A549 (cell line): ENCODE data around the gene FANCB. TPM values are rescaled to one million over a fixed set of nuclear protein-coding genes. Genes with fewer than 3 reads are reported as not detected.

Source experiments
- ATAC-seq, 2 experiments: fragments of 200-7000 bp in 1 of 2; fragments of >200 bp in 1 of 2; cut with Nextera tagmentation in 1 of 2; cut with Tn5 transposase in 1 of 2; 3 replicates each; pipeline versions ENCODE4 v1.8.0 to v1.9.1; 2018 to 2020; ENCODE audit warnings: mild to moderate bottlenecking in 1 of 2, moderate library complexity in 1 of 2
- CTCF ChIA-PET: fragments of 300-600 bp; sonication (Branson Sonifier 250); formaldehyde crosslinking; extraction: SDS; loops from one replicate; lab custom pipeline; 2021; ENCODE audit warnings: antibody characterized with exemption, inconsistent platforms; lab: Yijun Ruan, JAX
- POLR2A ChIA-PET: fragments of 350-600 bp; formaldehyde crosslinking; extraction: SDS; loops from one replicate; lab custom pipeline; 2021; ENCODE audit warnings: antibody characterized with exemption, inconsistent platforms; lab: Yijun Ruan, JAX
- DNase-seq, 2 experiments: peaks; one replicate each; pipeline versions ENCODE4 v3.0.0 to v3.0.0-alpha.2; 2011 to 2016; ENCODE audit warnings: low read depth in 1 of 2, low spot score in 1 of 2
- FAIRE-seq: peaks from 2 replicates; lab custom pipeline; 2011; peaks lifted over from hg19 to GRCh38; lab: Jason Lieb, UNC
- H3K27ac ChIP-seq, 2 experiments: fragments of >200 bp; sonication (Bioruptor Twin); formaldehyde crosslinking; 3 replicates each; pipeline ENCODE4 v1.5.1; 2016 to 2017
- H3K4me1 ChIP-seq: fragments of >200 bp; sonication (Bioruptor Twin); formaldehyde crosslinking; 3 replicates; pipeline ENCODE4 v1.6.1; 2016
- H3K4me2 ChIP-seq: fragments of >200 bp; sonication (Bioruptor Twin); formaldehyde crosslinking; 3 replicates; pipeline ENCODE4 v1.6.1; 2016
- H3K4me3 ChIP-seq: fragments of >200 bp; sonication (Bioruptor Twin); formaldehyde crosslinking; 3 replicates; pipeline ENCODE4 v1.5.1; 2016
- H3K9me3 ChIP-seq: fragments of >200 bp; sonication (Bioruptor Twin); formaldehyde crosslinking; 3 replicates; pipeline ENCODE4 v1.6.1; 2016
- BHLHE40 ChIP-seq: IDR thresholded peaks from 2 replicates; pipeline ENCODE4 v1.6.1; 2012; ENCODE audit warnings: low read depth, low read length, inconsistent platforms
- EHMT2 ChIP-seq: fragments of 200-600 bp; sonication (generic); IDR thresholded peaks from 2 replicates; pipeline ENCODE4 v1.6.1; 2016; ENCODE audit warnings: antibody characterized with exemption, low read depth, mild to moderate bottlenecking, moderate library complexity
- EP300 ChIP-seq, 2 experiments: fragments of >200 bp; sonication (Bioruptor Twin); formaldehyde crosslinking; IDR thresholded peaks; 2 replicates in 1 of 2; 3 replicates in 1 of 2; pipeline ENCODE4 v1.6.1; 2016 to 2017
- FOSL2 ChIP-seq, 2 experiments: fragments of 450-650 bp in 1 of 2; fragments of >200 bp in 1 of 2; sonication (Bioruptor Twin) in 1 of 2; formaldehyde crosslinking; IDR thresholded peaks; 2 replicates each; pipeline versions ENCODE4 v1.5.0 to v1.6.1; 2016 to 2020; ENCODE audit warnings: mild to moderate bottlenecking in 1 of 2, moderate library complexity in 1 of 2
- FOXS1 ChIP-seq: fragments of 250-450 bp; sonication (Bioruptor Pico); IDR thresholded peaks from 2 replicates; pipeline ENCODE4 v1.5.0; 2020; ENCODE audit warnings: mild to moderate bottlenecking, moderate library complexity
- GATA3 ChIP-seq: IDR thresholded peaks from 2 replicates; pipeline ENCODE4 v1.6.1; 2012; ENCODE audit warnings: borderline replicate concordance
- HDAC2 ChIP-seq: fragments of 200-600 bp; sonication (generic); IDR thresholded peaks from 2 replicates; pipeline ENCODE4 v1.6.1; 2016
- HOXA7 ChIP-seq: fragments of 250-450 bp; sonication (Bioruptor Pico); IDR thresholded peaks from 2 replicates; pipeline ENCODE4 v1.5.0; 2020; ENCODE audit warnings: mild to moderate bottlenecking, moderate library complexity
- HOXB13 ChIP-seq: fragments of 250-450 bp; sonication (Bioruptor Pico); IDR thresholded peaks from 2 replicates; pipeline ENCODE4 v1.5.0; 2020; ENCODE audit warnings: low read depth, mild to moderate bottlenecking, moderate library complexity
- JUNB ChIP-seq: fragments of >200 bp; sonication (Bioruptor Twin); formaldehyde crosslinking; IDR thresholded peaks from 2 replicates; pipeline ENCODE4 v1.6.1; 2016
- MYC ChIP-seq: IDR thresholded peaks from 2 replicates; pipeline ENCODE4 v1.6.1; 2012; ENCODE audit warnings: mild to moderate bottlenecking, inconsistent platforms, low read length, improper control_type of control experiment, borderline replicate concordance
- NR3C1 ChIP-seq: fragments of >200 bp; sonication (Bioruptor Twin); formaldehyde crosslinking; IDR thresholded peaks from 3 replicates; pipeline ENCODE4 v1.6.1; 2017
- PHF8 ChIP-seq: fragments of 200-600 bp; sonication (generic); IDR thresholded peaks from 2 replicates; pipeline ENCODE4 v1.6.1; 2016; ENCODE audit warnings: low read depth, mild to moderate bottlenecking, antibody characterized with exemption, moderate library complexity, borderline replicate concordance
- RAD21 ChIP-seq, 2 experiments: fragments of >200 bp in 1 of 2; sonication (Bioruptor Twin) in 1 of 2; formaldehyde crosslinking in 1 of 2; IDR thresholded peaks in 1 of 2; conservative IDR thresholded peaks in 1 of 2; 2 replicates in 1 of 2; 3 replicates in 1 of 2; pipeline ENCODE4 v1.6.1; 2012 to 2018; ENCODE audit warnings: inconsistent platforms in 1 of 2
- SREBF2 ChIP-seq: fragments of 450-650 bp; IDR thresholded peaks from 2 replicates; pipeline ENCODE4 v1.6.1; 2014; ENCODE audit warnings: mild to moderate bottlenecking, moderate library complexity
- TFCP2L1 ChIP-seq: fragments of 250-450 bp; sonication (Bioruptor Pico); IDR thresholded peaks from 2 replicates; pipeline ENCODE4 v1.5.0; 2021; ENCODE audit warnings: mild to moderate bottlenecking
- TP53 ChIP-seq: fragments of 250-450 bp; sonication (Bioruptor Pico); IDR thresholded peaks from 2 replicates; pipeline ENCODE4 v1.5.0; 2021; ENCODE audit warnings: mild to moderate bottlenecking, moderate library complexity
- ZFP36 ChIP-seq: fragments of 450-650 bp; IDR thresholded peaks from 2 replicates; pipeline ENCODE4 v1.6.1; 2014; ENCODE audit warnings: borderline replicate concordance; ENCODE audit not compliant: partially characterized antibody
- ZNF302 ChIP-seq: fragments of 250-450 bp; sonication (Bioruptor Pico); IDR thresholded peaks from 2 replicates; pipeline ENCODE4 v1.9.0; 2021; ENCODE audit warnings: inconsistent platforms, mild to moderate bottlenecking, moderate library complexity
- WGBS: methylation state at CpG from one replicate; pipeline ENCODE4 v1.1.6; 2017; ENCODE audit errors: missing lambda C conversion rate; 5-methylcytosine and 5-hydroxymethylcytosine counted together
- polyA plus RNA-seq, 4 experiments: library from polyadenylated mRNA; depleted of rRNA in 3 of 4; stranded (reverse); fragments of >200 nt; fragmentation: RNase III in 1 of 4; extraction: RNeasy Plus Mini Kit Qiagen cat#74134 plus additional on column Dnase treatment in 1 of 4; gene quantifications; 2 replicates in 3 of 4; 3 replicates in 1 of 4; pipeline ENCODE4 v1.2.3, GENCODE V29; 2011 to 2017
- TF ChIP-seq, protein P1 (sequence below): fragments of 200-600 bp; sonication (generic); IDR thresholded peaks from 2 replicates; pipeline ENCODE4 v1.6.1; 2016; ENCODE audit warnings: antibody characterized with exemption, mild to moderate bottlenecking, moderate library complexity
- TF ChIP-seq, protein P2 (sequence below): fragments of >200 bp; sonication (Bioruptor Twin); formaldehyde crosslinking; IDR thresholded peaks from 3 replicates; pipeline ENCODE4 v1.6.1; 2016
- TF ChIP-seq, protein P3 (sequence below): IDR thresholded peaks from 2 replicates; pipeline ENCODE4 v1.6.1; 2012
- TF ChIP-seq, protein P4 (sequence below): fragments of 250-450 bp; sonication (Bioruptor Pico); IDR thresholded peaks from 2 replicates; pipeline ENCODE4 v1.5.0; 2021; ENCODE audit warnings: mild to moderate bottlenecking, moderate library complexity, borderline replicate concordance
- TF ChIP-seq, protein P5 (sequence below): fragments of 250-450 bp; sonication (Bioruptor Pico); IDR thresholded peaks from 2 replicates; pipeline ENCODE4 v1.5.0; 2020; ENCODE audit warnings: low read depth, mild to moderate bottlenecking, moderate library complexity

Gene FANCB
- polyA plus RNA-seq, 2 of the 4 experiments (the other 2 are of a cell fraction) = 5.3 to 7.8 TPM

DNA sequence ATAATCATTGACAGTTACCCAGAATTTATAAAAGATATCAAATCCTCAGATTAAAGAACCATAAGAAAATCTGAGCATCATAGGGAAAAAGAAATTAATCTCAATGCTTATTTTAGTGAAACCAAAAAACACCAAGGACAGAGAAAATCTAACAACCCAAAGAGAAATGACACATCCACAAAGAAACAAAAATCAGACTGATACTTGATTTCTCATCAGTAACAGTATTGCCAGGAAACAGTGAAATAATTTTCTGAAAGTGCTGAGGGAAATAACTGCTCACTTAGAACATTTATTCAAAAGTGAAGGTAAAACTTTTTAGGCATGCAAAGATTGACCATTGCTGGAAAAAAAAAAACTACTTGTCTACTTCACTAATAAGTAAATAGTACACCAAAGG, 11.0 kb upstream of the FANCB start (continued):
- TF ChIP-seq BHLHE40 (no peak), ZFP36 (no peak), ZNF302 (no peak)

DNA sequence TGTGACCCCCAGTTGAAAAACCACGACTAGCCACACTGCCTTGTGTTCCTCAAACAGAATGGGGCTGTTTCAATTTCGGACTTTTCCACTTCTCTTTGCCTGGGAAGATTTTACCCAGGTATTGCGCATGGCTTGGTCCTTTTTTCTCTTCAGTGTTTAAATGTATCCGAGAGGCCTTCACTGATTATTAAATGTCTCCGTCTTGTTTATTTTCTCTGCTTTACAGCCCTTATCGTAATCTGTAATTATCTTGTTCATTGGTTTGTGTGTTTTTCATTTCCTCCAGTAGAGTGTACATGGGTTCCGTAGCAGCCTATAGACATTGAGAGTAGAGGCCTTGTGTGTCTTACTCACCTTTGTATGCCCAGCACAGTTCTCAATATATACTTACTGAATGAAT, 2.8 kb upstream of the FANCB start:
- CTCF ChIA-PET = no interaction called here
- no peak overlapping the region for H3K4me3 ChIP-seq
- FAIRE-seq = no peak
- H3K9me3 ChIP-seq = no peaks in the 10 kb centered on the region
- peaks cover 12% of the 10 kb centered on the region; the same call in 2 of the 3 replicates for H3K4me1 ChIP-seq
- TF ChIP-seq EP300 (IDR thresholded peaks at IDR 0.05) = no peak
- TF ChIP-seq JUNB = no peak
- no peak for TF ChIP-seq GATA3
- TF ChIP-seq, protein P1, sequence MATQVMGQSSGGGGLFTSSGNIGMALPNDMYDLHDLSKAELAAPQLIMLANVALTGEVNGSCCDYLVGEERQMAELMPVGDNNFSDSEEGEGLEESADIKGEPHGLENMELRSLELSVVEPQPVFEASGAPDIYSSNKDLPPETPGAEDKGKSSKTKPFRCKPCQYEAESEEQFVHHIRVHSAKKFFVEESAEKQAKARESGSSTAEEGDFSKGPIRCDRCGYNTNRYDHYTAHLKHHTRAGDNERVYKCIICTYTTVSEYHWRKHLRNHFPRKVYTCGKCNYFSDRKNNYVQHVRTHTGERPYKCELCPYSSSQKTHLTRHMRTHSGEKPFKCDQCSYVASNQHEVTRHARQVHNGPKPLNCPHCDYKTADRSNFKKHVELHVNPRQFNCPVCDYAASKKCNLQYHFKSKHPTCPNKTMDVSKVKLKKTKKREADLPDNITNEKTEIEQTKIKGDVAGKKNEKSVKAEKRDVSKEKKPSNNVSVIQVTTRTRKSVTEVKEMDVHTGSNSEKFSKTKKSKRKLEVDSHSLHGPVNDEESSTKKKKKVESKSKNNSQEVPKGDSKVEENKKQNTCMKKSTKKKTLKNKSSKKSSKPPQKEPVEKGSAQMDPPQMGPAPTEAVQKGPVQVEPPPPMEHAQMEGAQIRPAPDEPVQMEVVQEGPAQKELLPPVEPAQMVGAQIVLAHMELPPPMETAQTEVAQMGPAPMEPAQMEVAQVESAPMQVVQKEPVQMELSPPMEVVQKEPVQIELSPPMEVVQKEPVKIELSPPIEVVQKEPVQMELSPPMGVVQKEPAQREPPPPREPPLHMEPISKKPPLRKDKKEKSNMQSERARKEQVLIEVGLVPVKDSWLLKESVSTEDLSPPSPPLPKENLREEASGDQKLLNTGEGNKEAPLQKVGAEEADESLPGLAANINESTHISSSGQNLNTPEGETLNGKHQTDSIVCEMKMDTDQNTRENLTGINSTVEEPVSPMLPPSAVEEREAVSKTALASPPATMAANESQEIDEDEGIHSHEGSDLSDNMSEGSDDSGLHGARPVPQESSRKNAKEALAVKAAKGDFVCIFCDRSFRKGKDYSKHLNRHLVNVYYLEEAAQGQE = no peak
- no peak for TF ChIP-seq FOXS1 (CRISPR knock-in tag)
- no peak for TF ChIP-seq HOXA7 (CRISPR knock-in tag)
- TF ChIP-seq, all 56 proteins: peak for 0
- ATAC-seq (no peak), DNase-seq (no peak)
- POLR2A ChIA-PET = no interaction called here
- 92% methylated on average over 7 of the region's 7 CpGs for WGBS
- Histone ChIP-seq H3K27ac (no peak overlapping the region), H3K4me2 (no peak overlapping the region)

DNA sequence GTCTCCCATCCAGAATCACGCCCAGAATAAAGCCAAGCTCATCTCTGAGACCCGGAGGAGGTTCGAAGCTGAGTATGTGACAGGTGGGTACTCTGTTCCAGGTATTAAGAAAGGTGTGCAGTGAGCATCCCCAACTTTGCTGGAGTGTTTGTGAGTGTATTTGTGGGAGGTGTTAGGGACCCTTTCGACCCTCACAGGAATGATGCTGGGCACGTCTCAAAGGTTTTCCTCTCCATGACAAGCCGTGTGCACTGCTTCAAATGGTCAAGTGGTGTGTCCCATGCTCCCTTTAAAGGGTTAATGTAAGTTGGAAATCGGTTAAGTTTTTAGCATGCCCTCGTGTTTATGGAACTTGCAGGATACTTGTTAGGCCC, 794 bp upstream of the FANCB start:
- H3K4me2 ChIP-seq = peak overlapping the region; percentile 82
- DNase-seq (no peak), FAIRE-seq (peak; percentile 18), ATAC-seq (no peak)
- TF ChIP-seq, protein P2, sequence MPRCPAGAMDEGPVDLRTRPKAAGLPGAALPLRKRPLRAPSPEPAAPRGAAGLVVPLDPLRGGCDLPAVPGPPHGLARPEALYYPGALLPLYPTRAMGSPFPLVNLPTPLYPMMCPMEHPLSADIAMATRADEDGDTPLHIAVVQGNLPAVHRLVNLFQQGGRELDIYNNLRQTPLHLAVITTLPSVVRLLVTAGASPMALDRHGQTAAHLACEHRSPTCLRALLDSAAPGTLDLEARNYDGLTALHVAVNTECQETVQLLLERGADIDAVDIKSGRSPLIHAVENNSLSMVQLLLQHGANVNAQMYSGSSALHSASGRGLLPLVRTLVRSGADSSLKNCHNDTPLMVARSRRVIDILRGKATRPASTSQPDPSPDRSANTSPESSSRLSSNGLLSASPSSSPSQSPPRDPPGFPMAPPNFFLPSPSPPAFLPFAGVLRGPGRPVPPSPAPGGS = no peak
- TF ChIP-seq TFCP2L1 (CRISPR knock-in tag) = no peak
- no peak for TF ChIP-seq HDAC2
- TF ChIP-seq PHF8 = no peak
- TF ChIP-seq NR3C1 = no peak
- TF ChIP-seq EHMT2 = no peak
- TF ChIP-seq JUNB = no peak
- TF ChIP-seq, protein P3, sequence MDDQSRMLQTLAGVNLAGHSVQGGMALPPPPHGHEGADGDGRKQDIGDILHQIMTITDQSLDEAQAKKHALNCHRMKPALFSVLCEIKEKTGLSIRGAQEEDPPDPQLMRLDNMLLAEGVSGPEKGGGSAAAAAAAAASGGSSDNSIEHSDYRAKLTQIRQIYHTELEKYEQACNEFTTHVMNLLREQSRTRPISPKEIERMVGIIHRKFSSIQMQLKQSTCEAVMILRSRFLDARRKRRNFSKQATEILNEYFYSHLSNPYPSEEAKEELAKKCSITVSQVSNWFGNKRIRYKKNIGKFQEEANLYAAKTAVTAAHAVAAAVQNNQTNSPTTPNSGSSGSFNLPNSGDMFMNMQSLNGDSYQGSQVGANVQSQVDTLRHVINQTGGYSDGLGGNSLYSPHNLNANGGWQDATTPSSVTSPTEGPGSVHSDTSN = no peak
- TF ChIP-seq FOSL2 (IDR thresholded peaks at IDR 0.05) = no peak
- no peak for TF ChIP-seq FOSL2 (CRISPR knock-in tag; IDR thresholded peaks at IDR 0.05)
- TF ChIP-seq, protein P4, sequence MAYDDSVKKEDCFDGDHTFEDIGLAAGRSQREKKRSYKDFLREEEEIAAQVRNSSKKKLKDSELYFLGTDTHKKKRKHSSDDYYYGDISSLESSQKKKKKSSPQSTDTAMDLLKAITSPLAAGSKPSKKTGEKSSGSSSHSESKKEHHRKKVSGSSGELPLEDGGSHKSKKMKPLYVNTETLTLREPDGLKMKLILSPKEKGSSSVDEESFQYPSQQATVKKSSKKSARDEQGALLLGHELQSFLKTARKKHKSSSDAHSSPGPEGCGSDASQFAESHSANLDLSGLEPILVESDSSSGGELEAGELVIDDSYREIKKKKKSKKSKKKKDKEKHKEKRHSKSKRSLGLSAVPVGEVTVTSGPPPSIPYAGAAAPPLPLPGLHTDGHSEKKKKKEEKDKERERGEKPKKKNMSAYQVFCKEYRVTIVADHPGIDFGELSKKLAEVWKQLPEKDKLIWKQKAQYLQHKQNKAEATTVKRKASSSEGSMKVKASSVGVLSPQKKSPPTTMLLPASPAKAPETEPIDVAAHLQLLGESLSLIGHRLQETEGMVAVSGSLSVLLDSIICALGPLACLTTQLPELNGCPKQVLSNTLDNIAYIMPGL (CRISPR knock-in tag) = no peak
- TF ChIP-seq, protein P5, sequence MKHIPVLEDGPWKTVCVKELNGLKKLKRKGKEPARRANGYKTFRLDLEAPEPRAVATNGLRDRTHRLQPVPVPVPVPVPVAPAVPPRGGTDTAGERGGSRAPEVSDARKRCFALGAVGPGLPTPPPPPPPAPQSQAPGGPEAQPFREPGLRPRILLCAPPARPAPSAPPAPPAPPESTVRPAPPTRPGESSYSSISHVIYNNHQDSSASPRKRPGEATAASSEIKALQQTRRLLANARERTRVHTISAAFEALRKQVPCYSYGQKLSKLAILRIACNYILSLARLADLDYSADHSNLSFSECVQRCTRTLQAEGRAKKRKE = no peak
- no peak for TF ChIP-seq RAD21 (conservative IDR thresholded peaks at IDR 0.05 in 1 of 2, IDR thresholded peaks at IDR 0.05 in 1 of 2)
- TF ChIP-seq TP53 (CRISPR knock-in tag) = no peak
- no peak for TF ChIP-seq MYC
- no peak for TF ChIP-seq SREBF2
- TF ChIP-seq HOXB13 (CRISPR knock-in tag) = no peak
- CTCF ChIA-PET = no interaction called here
- WGBS = 3% methylated on average over 5 of the region's 8 CpGs
- H3K27ac ChIP-seq = peak overlapping the region; percentile 86 to 94
- peaks cover 12% of the 10 kb centered on the region; the same call in 2 of the 3 replicates for H3K4me1 ChIP-seq
- H3K4me3 ChIP-seq = peak overlapping the region; percentile 79
- no peaks in the 10 kb centered on the region for H3K9me3 ChIP-seq
- POLR2A ChIA-PET = interaction anchor here (1.0 kb wide), 2 partner anchors 13 to 14 kb away, joined by 4 to 5 read pairs; no protein-coding TSS in a partner anchor
